SU-DHL-6 (cell line): ENCODE measurements around the gene POLQ.
"Not testable (repeated sequence)": the region's sequence is repeated elsewhere in the genome, so short reads cannot be mapped to it uniquely, and the experiment has no call there.

ENCODE experiments used
- H2AFZ ChIP-seq: fragments of 200-600 bp; sonication (generic); 2 replicates; pipeline ENCODE4 v1.6.1; 2014; ENCODE audit warnings: low read depth, mild to moderate bottlenecking, moderate library complexity, mixed read lengths, antibody characterized with exemption, low read length; ENCODE audit not compliant: severe bottlenecking
- H3F3A ChIP-seq: fragments of 200-600 bp; shearing (Covaris generic); 2 replicates; pipeline ENCODE4 v1.6.0; 2016; ENCODE audit warnings: antibody characterized with exemption, mild to moderate bottlenecking; ENCODE audit not compliant: insufficient read depth
- H3K27ac ChIP-seq: fragments of 200-600 bp; sonication (generic); 2 replicates; pipeline ENCODE4 v1.5.1; 2016; ENCODE audit warnings: low read depth, mild to moderate bottlenecking, low read length, moderate library complexity, mixed read lengths
- H3K27me3 ChIP-seq: fragments of 200-600 bp; sonication (generic), shearing (Covaris generic); 2 replicates; pipeline ENCODE4 v1.6.0; 2014; ENCODE audit warnings: mild to moderate bottlenecking, low read length
- H3K36me3 ChIP-seq: fragments of 200-600 bp; sonication (generic); 2 replicates; pipeline ENCODE4 v1.6.1; 2014; ENCODE audit warnings: mild to moderate bottlenecking, low read length, mixed read lengths
- H3K4me2 ChIP-seq: fragments of 300-600, 200-600 bp; shearing (Covaris generic), sonication (generic); 2 replicates; pipeline ENCODE4 v1.6.0; 2014; ENCODE audit warnings: low read length, low read depth, mild to moderate bottlenecking; ENCODE audit not compliant: poor library complexity, severe bottlenecking
- H3K4me3 ChIP-seq: fragments of 200-600 bp; sonication (generic); 2 replicates; pipeline ENCODE4 v1.5.1; 2014; ENCODE audit warnings: antibody characterized with exemption, low read length, mild to moderate bottlenecking, mixed read lengths; ENCODE audit not compliant: insufficient read depth, poor library complexity, severe bottlenecking
- H3K79me2 ChIP-seq: fragments of 200-600 bp; sonication (generic); 2 replicates; pipeline ENCODE4 v1.6.1; 2014; ENCODE audit warnings: mild to moderate bottlenecking, low read length, moderate library complexity; ENCODE audit not compliant: insufficient read depth
- H3K9ac ChIP-seq: fragments of 200-600 bp; sonication (generic); 2 replicates; pipeline ENCODE4 v1.7.0; 2014; ENCODE audit warnings: mild to moderate bottlenecking, low read length
- H3K9me2 ChIP-seq: fragments of 200-600 bp; sonication (generic); replicated peaks from 2 replicates; pipeline ENCODE4 v1.6.1; 2014; ENCODE audit warnings: low read length; ENCODE audit not compliant: insufficient read depth
- H3K9me3 ChIP-seq: fragments of 200-600 bp; sonication (generic); 2 replicates; pipeline ENCODE4 v1.6.1; 2014; ENCODE audit warnings: low read length, mixed read lengths; ENCODE audit not compliant: insufficient read depth
- H4K20me1 ChIP-seq: fragments of 200-600 bp; sonication (generic); 2 replicates; pipeline ENCODE4 v1.6.1; 2014; ENCODE audit warnings: low read depth, mild to moderate bottlenecking, antibody characterized with exemption, low read length, moderate library complexity, mixed read lengths
- EZH2phosphoT487 ChIP-seq: fragments of 200-600 bp; sonication (generic), shearing (Covaris generic); conservative IDR thresholded peaks from 2 replicates; pipeline ENCODE4 v1.6.1; 2018; ENCODE audit warnings: mild to moderate bottlenecking, antibody characterized with exemption, low read length, moderate library complexity, mixed read lengths
- TF ChIP-seq, protein P1 (sequence below): fragments of 200-600 bp; sonication (generic); IDR thresholded peaks from one replicate; pipeline ENCODE4 v1.5.1; 2017; ENCODE audit warnings: antibody characterized with exemption, mild to moderate bottlenecking, low read length, moderate library complexity; ENCODE audit not compliant: insufficient read depth, poor library complexity, severe bottlenecking

Gene POLQ

DNA sequence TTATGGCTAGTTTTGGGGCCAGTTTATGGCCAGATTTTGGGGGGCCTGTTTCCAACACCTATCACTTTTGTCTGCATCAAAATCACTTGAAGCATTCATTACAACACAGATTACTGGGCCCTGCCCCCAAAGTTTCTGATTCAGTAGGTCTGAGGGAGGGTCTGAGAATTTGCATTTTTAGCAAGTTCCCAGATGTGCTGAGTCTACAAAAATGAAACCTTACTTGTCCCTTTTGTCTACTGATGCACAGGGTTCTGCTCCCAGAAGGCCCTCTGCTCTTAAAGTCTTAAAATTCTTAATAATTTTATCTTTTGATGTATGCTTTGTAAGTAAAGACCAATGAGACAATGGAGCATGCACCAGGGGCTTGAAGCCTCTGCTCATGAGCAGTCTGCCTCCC lies 146.0 kb downstream of the POLQ start:
- TF ChIP-seq, protein P1, sequence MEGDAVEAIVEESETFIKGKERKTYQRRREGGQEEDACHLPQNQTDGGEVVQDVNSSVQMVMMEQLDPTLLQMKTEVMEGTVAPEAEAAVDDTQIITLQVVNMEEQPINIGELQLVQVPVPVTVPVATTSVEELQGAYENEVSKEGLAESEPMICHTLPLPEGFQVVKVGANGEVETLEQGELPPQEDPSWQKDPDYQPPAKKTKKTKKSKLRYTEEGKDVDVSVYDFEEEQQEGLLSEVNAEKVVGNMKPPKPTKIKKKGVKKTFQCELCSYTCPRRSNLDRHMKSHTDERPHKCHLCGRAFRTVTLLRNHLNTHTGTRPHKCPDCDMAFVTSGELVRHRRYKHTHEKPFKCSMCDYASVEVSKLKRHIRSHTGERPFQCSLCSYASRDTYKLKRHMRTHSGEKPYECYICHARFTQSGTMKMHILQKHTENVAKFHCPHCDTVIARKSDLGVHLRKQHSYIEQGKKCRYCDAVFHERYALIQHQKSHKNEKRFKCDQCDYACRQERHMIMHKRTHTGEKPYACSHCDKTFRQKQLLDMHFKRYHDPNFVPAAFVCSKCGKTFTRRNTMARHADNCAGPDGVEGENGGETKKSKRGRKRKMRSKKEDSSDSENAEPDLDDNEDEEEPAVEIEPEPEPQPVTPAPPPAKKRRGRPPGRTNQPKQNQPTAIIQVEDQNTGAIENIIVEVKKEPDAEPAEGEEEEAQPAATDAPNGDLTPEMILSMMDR: no peak
- TF ChIP-seq EZH2phosphoT487: no peak
- Histone ChIP-seq H3K4me3 (no peak overlapping the region), H3K9me2 (no peaks in the 10 kb centered on the region), H4K20me1 (no peaks in the 10 kb centered on the region), H3K27ac (no peak overlapping the region), H3K9me3 (no peaks in the 10 kb centered on the region), H3K36me3 (no peaks in the 10 kb centered on the region), H3F3A (no peaks in the 10 kb centered on the region), H3K27me3 (no peaks in the 10 kb centered on the region), H3K9ac (no peak overlapping the region), H2AFZ (no peak overlapping the region), H3K79me2 (no peaks in the 10 kb centered on the region), H3K4me2 (no peak overlapping the region)

DNA sequence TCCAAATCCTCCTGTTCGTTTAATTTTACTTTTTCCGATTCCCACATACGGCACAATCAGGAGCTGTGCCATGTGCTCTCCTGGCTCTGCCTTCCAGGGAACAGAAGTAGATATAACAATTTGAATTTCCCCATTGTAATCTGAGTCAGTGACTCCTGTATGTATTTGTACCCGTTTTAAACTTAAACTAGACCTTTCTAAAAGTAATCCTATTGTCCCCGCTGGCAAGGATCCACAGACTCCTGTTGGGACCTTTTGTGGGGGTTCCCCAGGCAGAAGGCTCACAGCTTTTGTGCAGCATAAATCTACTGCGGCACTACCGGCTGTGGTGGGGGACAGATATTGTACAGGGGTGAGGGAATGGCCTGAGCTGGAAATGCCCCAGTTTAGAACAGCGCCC lies 147.7 kb downstream of the POLQ start:
- not testable (repeated sequence) for H3K36me3 ChIP-seq, H2AFZ ChIP-seq, H3K79me2 ChIP-seq, H3K27ac ChIP-seq, H3K9ac ChIP-seq, H3K4me3 ChIP-seq, H3K4me2 ChIP-seq, H4K20me1 ChIP-seq, H3F3A ChIP-seq, H3K27me3 ChIP-seq, H3K9me3 ChIP-seq, H3K9me2 ChIP-seq

DNA sequence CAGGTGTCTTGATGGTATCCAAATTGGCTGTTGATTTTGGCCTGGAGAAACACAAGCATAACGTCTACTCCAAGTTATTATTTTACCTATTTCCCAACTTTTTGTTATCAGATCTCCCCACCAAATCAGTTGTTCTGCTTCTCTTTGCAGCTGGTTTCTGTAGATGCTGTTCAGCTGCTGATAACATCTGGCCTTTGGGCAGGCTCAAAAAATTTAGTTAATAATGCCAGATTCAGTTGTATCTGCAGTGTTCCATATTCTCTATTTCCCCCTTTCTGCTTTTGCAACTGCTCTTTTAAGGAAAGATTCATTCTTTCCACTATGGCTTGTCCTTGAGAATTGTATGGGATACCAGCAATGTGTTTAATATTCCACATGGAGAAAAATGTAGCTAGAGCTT lies 149.8 kb downstream of the POLQ start:
- H4K20me1 ChIP-seq, H3K27me3 ChIP-seq, H3F3A ChIP-seq, H3K27ac ChIP-seq, H3K9ac ChIP-seq, H3K9me3 ChIP-seq, H3K79me2 ChIP-seq, H3K9me2 ChIP-seq, H3K4me3 ChIP-seq, H3K4me2 ChIP-seq, H2AFZ ChIP-seq, H3K36me3 ChIP-seq: not testable (repeated sequence)

GRCh38 chr3:121388308-121388707 lies 157.5 kb downstream of the POLQ start:
- H2AFZ ChIP-seq, H3K27me3 ChIP-seq, H3K27ac ChIP-seq, H3K4me2 ChIP-seq, H3K4me3 ChIP-seq, H3F3A ChIP-seq, H3K79me2 ChIP-seq, H3K9me2 ChIP-seq, H4K20me1 ChIP-seq, H3K9ac ChIP-seq, H3K36me3 ChIP-seq, H3K9me3 ChIP-seq: not testable (repeated sequence)
